ENCODE data around the gene HNF1A.

GRCh38 chr12:120979862-120980696 is 1.7 kb downstream of the HNF1A start:
- no peak for TF ChIP-seq CTCF (IDR thresholded peaks at IDR 0.05; ENCODE audit: insufficient read depth, low read length, poor library complexity, severe bottlenecking)
- TF ChIP-seq EZH2phosphoT487 (conservative IDR thresholded peaks at IDR 0.05; ENCODE audit: low read length), result no peak
